Measurements from ENCODE around the gene FBXW7. TPM values are rescaled to one million over a fixed set of nuclear protein-coding genes. Genes with fewer than 3 reads are reported as not detected.

FBXW7 gene
- total and polyA plus RNA-seq, 2 experiments from 2014 or later, result 16.2 to 43.5 TPM

DNA sequence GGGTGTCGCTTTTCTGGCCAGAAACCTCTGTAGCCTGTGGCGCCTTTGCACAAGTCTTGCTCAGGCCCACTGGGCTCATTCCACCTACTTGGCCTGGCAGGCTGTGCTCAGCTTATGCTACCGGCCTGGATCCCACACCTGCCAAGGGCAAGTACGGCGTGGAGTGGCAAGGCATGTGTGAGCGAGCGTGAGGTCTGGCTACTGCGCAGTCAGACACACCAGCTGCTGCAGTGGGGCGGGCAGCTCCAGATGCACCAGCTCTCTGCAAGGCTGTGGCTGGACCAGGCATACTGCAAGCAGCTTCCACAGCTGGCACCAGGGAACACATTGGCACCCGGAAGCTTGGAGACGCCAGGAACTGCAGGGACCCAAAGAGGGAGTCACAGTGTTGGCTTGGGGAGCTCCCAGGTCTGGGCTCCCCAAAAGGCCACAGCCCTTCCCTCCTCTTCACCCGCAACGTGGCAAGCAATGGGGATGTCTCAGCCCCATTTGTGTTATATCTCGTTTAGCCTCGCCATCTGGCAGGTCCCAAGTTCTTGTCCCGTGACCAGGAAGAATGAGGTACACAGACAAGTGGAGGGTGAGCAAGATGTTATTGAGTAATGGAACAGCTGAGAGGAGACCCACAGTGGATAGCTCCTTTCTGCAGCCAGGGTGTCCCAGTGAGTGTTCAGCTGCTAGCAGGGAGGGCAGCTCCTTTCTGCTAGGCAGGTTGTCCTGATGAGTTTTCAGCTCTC lies 3.8 kb upstream of the FBXW7 start:
- no peaks in the 10 kb centered on the region for H3K27me3 ChIP-seq
- H3K27ac ChIP-seq, result no peak overlapping the region
- no peaks in the 10 kb centered on the region for H3K36me3 ChIP-seq (replicated peaks; ENCODE audit: insufficient read depth, low read depth)
- WGBS (ENCODE audit: low lambda C conversion rate, missing lambda C conversion rate), result 95% methylated on average over 16 of the region's 16 CpGs
- H3K9me2 ChIP-seq (replicated peaks; ENCODE audit: insufficient read depth), result no peaks in the 10 kb centered on the region
- TF ChIP-seq EZH2 (IDR thresholded peaks at IDR 0.05; ENCODE audit: borderline replicate concordance) (no peak), EZH2phosphoT487 (IDR thresholded peaks at IDR 0.05; ENCODE audit: low read depth, severe bottlenecking, unreplicated experiment) (no peak)
- TF ChIP-seq, protein P1, sequence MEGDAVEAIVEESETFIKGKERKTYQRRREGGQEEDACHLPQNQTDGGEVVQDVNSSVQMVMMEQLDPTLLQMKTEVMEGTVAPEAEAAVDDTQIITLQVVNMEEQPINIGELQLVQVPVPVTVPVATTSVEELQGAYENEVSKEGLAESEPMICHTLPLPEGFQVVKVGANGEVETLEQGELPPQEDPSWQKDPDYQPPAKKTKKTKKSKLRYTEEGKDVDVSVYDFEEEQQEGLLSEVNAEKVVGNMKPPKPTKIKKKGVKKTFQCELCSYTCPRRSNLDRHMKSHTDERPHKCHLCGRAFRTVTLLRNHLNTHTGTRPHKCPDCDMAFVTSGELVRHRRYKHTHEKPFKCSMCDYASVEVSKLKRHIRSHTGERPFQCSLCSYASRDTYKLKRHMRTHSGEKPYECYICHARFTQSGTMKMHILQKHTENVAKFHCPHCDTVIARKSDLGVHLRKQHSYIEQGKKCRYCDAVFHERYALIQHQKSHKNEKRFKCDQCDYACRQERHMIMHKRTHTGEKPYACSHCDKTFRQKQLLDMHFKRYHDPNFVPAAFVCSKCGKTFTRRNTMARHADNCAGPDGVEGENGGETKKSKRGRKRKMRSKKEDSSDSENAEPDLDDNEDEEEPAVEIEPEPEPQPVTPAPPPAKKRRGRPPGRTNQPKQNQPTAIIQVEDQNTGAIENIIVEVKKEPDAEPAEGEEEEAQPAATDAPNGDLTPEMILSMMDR (IDR thresholded peaks at IDR 0.05; ENCODE audit: poor library complexity), result no peak
- no peaks in the 10 kb centered on the region for H3K9me3 ChIP-seq (ENCODE audit: low read depth)
- peaks cover 8% of the 10 kb centered on the region for H4K20me1 ChIP-seq (ENCODE audit: insufficient read depth, poor library complexity, severe bottlenecking)
- H3K4me2 ChIP-seq, result no peak overlapping the region
- DNase-seq (ENCODE audit: low spot score), result no peak
- peaks cover 42% of the 10 kb centered on the region for H3K79me2 ChIP-seq
- peaks cover 16% of the 10 kb centered on the region for H3K4me1 ChIP-seq (ENCODE audit: insufficient read depth)
- H2AFZ ChIP-seq, result no peak overlapping the region
- no peak overlapping the region for H3K4me3 ChIP-seq

DNA sequence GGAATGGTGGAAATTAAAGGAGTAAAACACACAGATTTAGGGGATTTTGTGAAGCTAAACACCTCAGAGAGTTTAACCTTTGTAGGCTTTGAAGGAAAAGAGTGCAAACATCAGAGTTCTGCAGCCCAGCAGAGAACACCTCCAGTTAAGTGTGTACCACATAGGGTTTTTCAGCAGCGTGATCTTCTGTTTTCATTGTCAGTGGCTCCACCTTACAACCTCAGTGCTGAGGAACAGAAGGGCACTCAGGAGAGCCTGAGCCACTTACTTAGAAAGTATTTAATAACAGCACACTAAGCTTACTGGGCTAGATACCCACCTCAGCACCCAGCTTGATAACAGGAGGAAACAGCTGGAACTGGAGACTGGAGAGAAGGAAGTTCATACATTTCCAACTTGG lies 2.0 kb upstream of the FBXW7 start:
- peaks cover 19% of the 10 kb centered on the region for H4K20me1 ChIP-seq (ENCODE audit: insufficient read depth, poor library complexity, severe bottlenecking)
- TF ChIP-seq EZH2 (IDR thresholded peaks at IDR 0.05; ENCODE audit: borderline replicate concordance), result no peak
- H3K27me3 ChIP-seq, result no peaks in the 10 kb centered on the region
- H3K4me2 ChIP-seq, result peak overlapping the region; percentile 75
- peaks cover 16% of the 10 kb centered on the region for H3K4me1 ChIP-seq (ENCODE audit: insufficient read depth)
- H3K9me3 ChIP-seq (ENCODE audit: low read depth), result no peaks in the 10 kb centered on the region
- WGBS (ENCODE audit: low lambda C conversion rate, missing lambda C conversion rate), result 86% methylated on average over 1 of the region's 1 CpG
- no peaks in the 10 kb centered on the region for H3K9me2 ChIP-seq (replicated peaks; ENCODE audit: insufficient read depth)
- no peaks in the 10 kb centered on the region for H3K36me3 ChIP-seq (replicated peaks; ENCODE audit: insufficient read depth, low read depth)
- H3K4me3 ChIP-seq, result no peak overlapping the region
- no peak for DNase-seq (ENCODE audit: low spot score)
- H3K79me2 ChIP-seq, result peaks cover 61% of the 10 kb centered on the region
- no peak overlapping the region for H2AFZ ChIP-seq
- H3K27ac ChIP-seq, result peak overlapping the region; percentile 98

DNA sequence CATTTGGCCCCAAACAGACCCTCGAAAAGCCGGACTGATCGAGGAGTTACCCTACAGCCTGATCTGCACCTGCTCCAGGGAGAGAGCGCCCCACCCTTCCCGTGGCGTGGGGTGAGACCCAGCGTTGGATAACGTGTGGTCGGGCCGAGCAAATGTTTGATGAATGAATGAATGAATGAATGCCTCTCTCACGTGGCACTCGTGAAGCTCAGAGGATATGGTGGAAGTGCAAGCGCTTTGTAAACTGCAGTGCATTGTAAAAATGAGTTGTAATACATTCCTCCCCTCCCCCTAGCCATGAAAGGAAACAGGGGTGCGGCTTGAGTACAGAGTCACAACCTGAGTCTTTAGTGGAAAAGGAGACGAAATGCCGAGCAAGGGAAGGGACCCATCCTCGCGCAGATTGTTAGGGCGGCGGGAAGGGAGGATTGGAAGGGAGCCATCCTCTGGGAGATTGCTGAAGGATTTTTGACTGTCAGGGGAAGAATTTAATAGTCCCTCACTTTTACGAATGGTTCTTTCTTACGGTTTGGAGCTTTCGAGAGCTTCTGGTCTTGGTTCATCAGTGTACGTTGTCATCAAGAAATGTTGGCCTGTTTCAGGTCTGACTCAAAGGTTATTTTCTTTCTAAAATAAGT lies 772 bp upstream of the FBXW7 start:
- DNase-seq (ENCODE audit: low spot score), result peak; percentile 83
- Histone ChIP-seq H3K36me3 (replicated peaks; ENCODE audit: insufficient read depth, low read depth) (no peaks in the 10 kb centered on the region), H4K20me1 (ENCODE audit: insufficient read depth, poor library complexity, severe bottlenecking) (peaks cover 30% of the 10 kb centered on the region), H3K9me3 (ENCODE audit: low read depth) (no peaks in the 10 kb centered on the region), H3K79me2 (peaks cover 73% of the 10 kb centered on the region), H3K4me3 (peak overlapping the region; percentile 83), H3K27ac (peak overlapping the region; percentile 98), H3K9me2 (replicated peaks; ENCODE audit: insufficient read depth) (no peaks in the 10 kb centered on the region), H2AFZ (peak overlapping the region; percentile 83), H3K4me2 (peak overlapping the region; percentile 75), H3K27me3 (no peaks in the 10 kb centered on the region), H3K4me1 (ENCODE audit: insufficient read depth) (peaks cover 16% of the 10 kb centered on the region)
- TF ChIP-seq EZH2phosphoT487 (IDR thresholded peaks at IDR 0.05; ENCODE audit: low read depth, severe bottlenecking, unreplicated experiment), result no peak
- no peak for TF ChIP-seq EZH2 (IDR thresholded peaks at IDR 0.05; ENCODE audit: borderline replicate concordance)
- TF ChIP-seq, protein P1 (IDR thresholded peaks at IDR 0.05; ENCODE audit: poor library complexity), result no peak
- WGBS (ENCODE audit: low lambda C conversion rate, missing lambda C conversion rate), result 3% methylated on average over 24 of the region's 24 CpGs

DNA sequence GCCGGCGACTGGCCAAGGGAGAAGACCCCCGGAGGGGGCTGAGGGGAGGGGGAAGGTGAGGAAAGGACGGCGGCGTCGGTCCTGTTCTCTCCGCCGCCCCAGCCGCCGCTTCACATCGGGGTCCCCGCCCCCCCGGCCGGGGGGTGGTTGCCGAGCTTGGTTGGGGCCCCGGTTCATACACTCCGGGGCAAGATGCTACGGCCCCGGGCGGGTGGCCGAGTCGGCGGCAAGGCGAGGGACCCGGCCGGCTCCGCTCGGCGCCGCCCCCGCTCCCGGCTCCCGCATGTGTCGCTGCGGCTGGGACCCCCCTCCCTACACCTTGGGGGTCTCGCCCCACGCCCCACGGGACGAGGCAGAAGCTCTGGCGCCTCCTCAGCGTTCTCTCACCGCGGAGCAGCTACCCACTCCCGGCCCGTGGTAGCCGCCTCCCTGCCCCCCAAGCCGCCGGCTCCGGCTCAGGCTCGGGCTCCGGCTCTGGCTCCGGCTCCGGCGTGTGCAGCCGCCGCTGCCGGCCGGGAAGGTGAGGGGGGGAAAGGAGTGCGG lies 461 bp downstream of the FBXW7 start:
- DNase-seq (ENCODE audit: low spot score), result peak; percentile 42
- H3K4me1 ChIP-seq (ENCODE audit: insufficient read depth), result peaks cover 16% of the 10 kb centered on the region
- no peaks in the 10 kb centered on the region for H3K9me3 ChIP-seq (ENCODE audit: low read depth)
- no peaks in the 10 kb centered on the region for H3K27me3 ChIP-seq
- H3K9me2 ChIP-seq (replicated peaks; ENCODE audit: insufficient read depth), result no peaks in the 10 kb centered on the region
- H3K79me2 ChIP-seq, result peaks cover 85% of the 10 kb centered on the region
- H3K4me3 ChIP-seq, result peak overlapping the region; percentile 94
- H2AFZ ChIP-seq, result peak overlapping the region; percentile 60
- H4K20me1 ChIP-seq (ENCODE audit: insufficient read depth, poor library complexity, severe bottlenecking), result peaks cover 36% of the 10 kb centered on the region
- H3K36me3 ChIP-seq (replicated peaks; ENCODE audit: insufficient read depth, low read depth), result no peaks in the 10 kb centered on the region
- H3K27ac ChIP-seq, result peak overlapping the region; percentile 99
- TF ChIP-seq EZH2 (IDR thresholded peaks at IDR 0.05; ENCODE audit: borderline replicate concordance), result no peak
- TF ChIP-seq, protein P1 (IDR thresholded peaks at IDR 0.05; ENCODE audit: poor library complexity), result no peak
- TF ChIP-seq EZH2phosphoT487 (IDR thresholded peaks at IDR 0.05; ENCODE audit: low read depth, severe bottlenecking, unreplicated experiment), result no peak
- H3K4me2 ChIP-seq, result peak overlapping the region; percentile 87
- 20% methylated on average over 1 of the region's 60 CpGs for WGBS (ENCODE audit: low lambda C conversion rate, missing lambda C conversion rate)

All from hepatocyte (in vitro differentiated cells).